Dermis blood vessel endothelial cell (primary cell): ENCODE data around the gene SLC16A3. TPM values are rescaled to one million over a fixed set of nuclear protein-coding genes. Genes with fewer than 3 reads are reported as not detected.
"Not testable (repeated sequence)": the region's sequence is repeated elsewhere in the genome, so short reads cannot be mapped to it uniquely, and the experiment has no call there.

Experiments used
- DNase-seq: peaks from one replicate; pipeline ENCODE4 v3.0.0; 2010
- total RNA-seq: library from RNA; depleted of rRNA; stranded (reverse); fragments of >200 nt; gene quantifications from 2 replicates; pipeline ENCODE4 v1.2.3, GENCODE V29; 2014

SLC16A3 gene
- total RNA-seq, 1 donor from 2014 or later = 99.4 TPM

- peak; percentile 48 for DNase-seq
Observed at GRCh38 chr17:82204831-82205719, 23.8 kb upstream of the SLC16A3 start.

- DNase-seq = peak; percentile 91
Observed at GRCh38 chr17:82205720-82206508, 22.9 kb upstream of the SLC16A3 start.

- DNase-seq = not testable (repeated sequence)
Observed at GRCh38 chr17:82210655-82211054, 18.2 kb upstream of the SLC16A3 start.

GRCh38 chr17:82212331-82213250 is 16.3 kb upstream of the SLC16A3 start, which contains the start of gene CCDC57:
Gene CCDC57 (minus strand): TSS chr17:82212842. CDS start chr17:82201944, 10,898 bp downstream.
- DNase-seq = peak; percentile 82

GRCh38 chr17:82213251-82214011 is 15.4 kb upstream of the SLC16A3 start:
- peak; percentile 68 for DNase-seq

GRCh38 chr17:82214012-82214628 is 14.7 kb upstream of the SLC16A3 start:
- no peak for DNase-seq

- DNase-seq = no peak
Observed at GRCh38 chr17:82215095-82215971, 13.5 kb upstream of the SLC16A3 start.

- no peak for DNase-seq
Observed at GRCh38 chr17:82215972-82216300, 12.9 kb upstream of the SLC16A3 start.

GRCh38 chr17:82216301-82217119 is 12.3 kb upstream of the SLC16A3 start:
- DNase-seq = peak; percentile 57

- DNase-seq = peak; percentile 54
Observed at GRCh38 chr17:82217120-82217529, 11.7 kb upstream of the SLC16A3 start.

- peak; percentile 87 for DNase-seq
Observed at GRCh38 chr17:82217530-82218204, 11.2 kb upstream of the SLC16A3 start.

- DNase-seq = no peak
Observed at GRCh38 chr17:82218349-82219075, 10.3 kb upstream of the SLC16A3 start.

- DNase-seq = no peak
Observed at GRCh38 chr17:82219083-82219482, 9.8 kb upstream of the SLC16A3 start.

- no peak for DNase-seq
Observed at GRCh38 chr17:82219753-82220709, 8.8 kb upstream of the SLC16A3 start.

- DNase-seq = no peak
Observed at GRCh38 chr17:82221341-82221902, 7.4 kb upstream of the SLC16A3 start.

GRCh38 chr17:82222816-82223215 is 6.0 kb upstream of the SLC16A3 start:
- no peak for DNase-seq
